ENCODE data around the gene RBFOX2. TPM values are rescaled to one million over a fixed set of nuclear protein-coding genes. Genes with fewer than 3 reads are reported as not detected.

RBFOX2 gene
- total RNA-seq, 1 donor from 2014 or later = 74.4 TPM

DNA sequence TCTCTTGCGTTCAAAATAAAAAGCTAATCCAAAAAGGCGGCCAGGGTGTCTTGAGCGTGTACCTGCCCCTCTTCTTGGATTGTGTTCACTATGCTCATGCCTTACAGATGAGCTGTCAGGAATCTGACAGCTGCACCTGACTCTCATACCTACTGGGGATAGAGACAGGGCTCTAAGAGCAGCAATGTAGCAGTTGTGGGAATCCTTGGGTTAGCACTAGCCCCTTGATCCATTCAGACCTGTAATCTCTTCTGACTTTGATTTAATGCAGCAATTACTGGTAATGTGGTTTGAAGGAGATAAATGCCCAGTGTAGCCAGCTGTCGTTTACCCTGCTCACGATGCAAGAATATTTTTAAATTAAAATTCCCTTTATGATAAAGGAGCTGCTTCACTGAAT lies 165.2 kb downstream of the RBFOX2 start:
- intact Hi-C loops (cut with DNase I) = no loop called here
- ATAC-seq (ENCODE audit: poor library complexity) (peak; percentile 17), DNase-seq (no peak)

DNA sequence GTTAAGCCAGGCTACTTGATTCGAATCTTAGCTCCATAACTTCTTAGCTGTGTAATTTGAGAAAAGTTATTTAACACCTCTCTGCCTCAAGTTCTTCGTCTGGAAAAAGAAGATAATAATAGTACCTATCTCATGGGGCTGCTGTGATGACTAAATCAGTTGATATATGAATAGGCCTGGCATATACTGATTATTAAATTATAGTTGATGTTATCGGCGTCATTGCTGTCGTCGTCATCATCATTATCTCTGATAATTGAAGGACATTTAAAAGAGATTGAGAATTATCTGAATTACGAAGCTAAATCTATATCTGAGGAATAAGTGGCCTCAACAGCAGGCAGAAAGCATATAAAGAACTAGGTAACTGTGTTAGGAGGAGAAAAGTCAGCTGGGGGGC lies 165.9 kb downstream of the RBFOX2 start:
- intact Hi-C loops (cut with DNase I) = no loop called here
- ATAC-seq (ENCODE audit: poor library complexity) (no peak), DNase-seq (no peak)

DNA sequence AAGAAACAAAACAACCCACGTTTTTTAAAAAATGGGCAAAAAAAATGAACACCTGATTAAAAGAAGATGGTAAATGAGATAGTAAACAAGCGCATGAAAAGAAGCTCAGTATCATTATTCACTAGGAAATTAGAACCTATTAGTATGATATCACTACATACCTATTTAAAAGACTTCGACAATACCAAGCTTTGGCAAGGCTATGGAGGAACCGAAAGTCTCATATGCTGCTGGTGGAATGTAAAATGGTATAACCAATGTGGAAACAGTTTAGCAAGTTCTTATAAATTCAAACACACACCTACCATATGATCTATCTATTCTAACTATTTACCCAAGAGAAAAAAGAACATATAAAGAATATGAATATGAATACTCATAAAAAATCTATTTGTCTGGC lies 167.2 kb downstream of the RBFOX2 start:
- no peak for ATAC-seq (ENCODE audit: poor library complexity)
- intact Hi-C loops (cut with DNase I) = no loop called here
- no peak for DNase-seq

DNA sequence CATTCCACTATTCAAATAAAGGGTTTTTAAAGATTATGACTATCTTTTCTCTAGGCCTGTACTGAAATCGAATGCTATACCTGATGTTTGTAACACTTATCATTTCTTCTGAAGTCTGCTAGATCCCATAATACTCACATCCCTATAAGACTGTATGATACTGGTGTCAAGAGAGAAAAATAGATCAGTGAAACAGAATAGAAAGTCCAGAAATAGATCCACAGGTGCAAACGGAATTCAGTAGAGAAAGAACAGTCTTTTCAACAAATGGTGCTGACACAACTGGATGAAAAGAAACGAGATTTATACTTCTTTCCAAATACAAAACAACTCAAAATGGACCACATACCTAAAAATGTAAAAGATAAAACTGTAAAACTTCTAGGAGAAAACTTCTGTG lies 167.8 kb downstream of the RBFOX2 start:
- DNase-seq (no peak), ATAC-seq (ENCODE audit: poor library complexity) (no peak)
- intact Hi-C loops (cut with DNase I) = no loop called here

DNA sequence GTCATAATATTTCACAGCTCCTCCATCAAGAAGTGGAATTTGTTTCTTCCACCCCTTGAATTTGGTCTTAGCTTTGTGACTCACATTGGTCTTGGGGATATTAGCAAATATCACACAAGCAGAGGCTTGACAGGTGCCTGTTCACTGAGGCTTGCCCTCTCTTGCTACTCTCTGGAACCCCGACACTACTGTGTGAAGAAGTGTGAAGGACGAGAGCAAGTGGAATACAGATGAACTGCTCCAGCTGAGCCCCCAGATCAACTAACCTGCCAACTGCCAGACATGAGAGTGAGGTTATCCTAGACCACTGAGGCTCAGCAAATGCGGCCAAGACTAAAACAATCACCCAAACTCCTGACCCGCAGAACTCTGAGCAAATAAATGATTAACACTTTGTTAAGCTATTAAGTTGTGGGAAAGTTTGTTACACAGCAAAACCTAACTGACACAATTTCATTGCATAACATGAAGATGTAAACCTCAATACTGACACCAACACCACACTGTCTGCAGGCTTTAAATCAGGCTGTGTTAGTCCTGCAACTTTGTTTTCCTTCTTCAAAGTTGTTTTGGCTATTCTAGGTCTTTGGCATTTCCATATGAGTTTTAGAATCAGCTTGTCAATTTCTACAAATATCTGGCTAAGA lies 168.4 kb downstream of the RBFOX2 start:
- no peak for DNase-seq

DNA sequence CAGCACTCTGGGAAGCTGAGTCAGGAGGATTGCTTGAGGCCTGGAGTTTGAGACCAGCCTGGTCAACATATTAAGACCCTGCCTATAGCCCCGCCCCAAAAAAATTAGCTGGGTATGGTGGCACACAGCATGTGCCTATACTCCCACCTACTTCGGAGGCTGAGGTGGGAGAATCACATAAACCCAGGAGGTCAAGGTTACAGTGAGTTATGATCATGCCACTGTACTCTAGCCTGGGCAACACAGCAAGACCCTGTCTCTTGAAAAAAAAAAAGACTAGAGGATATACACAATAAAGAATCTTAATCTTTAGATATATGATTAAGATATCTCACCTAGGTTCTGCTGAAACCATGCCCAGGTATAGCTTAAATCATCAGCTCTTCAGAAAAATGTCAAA lies 174.3 kb downstream of the RBFOX2 start:
- ATAC-seq (ENCODE audit: poor library complexity) = no peak
- intact Hi-C loops (cut with DNase I) = no loop called here
- no peak for DNase-seq

More for the DNA sequence above, 168.4 kb downstream of the RBFOX2 start:
- intact Hi-C loops (cut with DNase I) = no loop called here
- no peak for ATAC-seq (ENCODE audit: poor library complexity)

DNA sequence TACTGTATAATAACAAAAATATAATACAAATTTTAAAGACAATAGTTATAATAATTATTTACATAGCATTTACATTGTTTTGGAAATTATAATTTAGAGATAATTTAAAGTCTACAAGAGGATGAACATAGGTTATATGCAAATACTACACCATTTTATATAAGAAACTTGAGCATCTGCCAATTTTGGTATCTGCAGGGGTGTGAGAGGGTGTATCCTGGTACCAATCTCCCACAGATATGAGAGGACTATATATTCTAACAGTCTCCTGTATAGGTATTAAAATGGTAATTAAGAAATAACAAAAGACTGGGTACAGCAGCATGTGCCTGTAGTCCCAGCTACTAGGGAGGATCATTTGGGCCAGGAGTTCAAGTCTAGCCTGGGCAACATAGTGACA lies 176.5 kb downstream of the RBFOX2 start:
- no peak for ATAC-seq (ENCODE audit: poor library complexity)
- no peak for DNase-seq
- intact Hi-C loops (cut with DNase I) = no loop called here

DNA sequence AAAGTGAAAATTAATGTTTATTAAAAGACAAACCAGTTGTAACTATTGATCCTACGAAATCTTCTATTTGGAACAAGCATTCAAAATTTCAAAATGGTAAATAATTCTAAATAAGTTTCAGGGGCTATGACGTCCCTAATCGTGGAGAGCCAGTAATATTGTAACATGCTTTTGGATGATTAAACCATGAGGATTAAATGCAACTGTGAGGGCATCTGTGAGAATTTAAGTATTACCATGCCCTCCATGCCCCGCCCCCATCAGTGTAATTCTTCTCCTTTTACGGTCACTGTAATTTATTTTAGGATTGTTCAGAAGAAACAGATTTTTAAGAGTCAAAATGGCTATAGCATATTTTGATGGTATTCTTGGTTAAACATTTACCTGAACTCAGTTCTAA lies 177.8 kb downstream of the RBFOX2 start:
- ATAC-seq (ENCODE audit: poor library complexity) = no peak
- intact Hi-C loops (cut with DNase I) = no loop called here

DNA sequence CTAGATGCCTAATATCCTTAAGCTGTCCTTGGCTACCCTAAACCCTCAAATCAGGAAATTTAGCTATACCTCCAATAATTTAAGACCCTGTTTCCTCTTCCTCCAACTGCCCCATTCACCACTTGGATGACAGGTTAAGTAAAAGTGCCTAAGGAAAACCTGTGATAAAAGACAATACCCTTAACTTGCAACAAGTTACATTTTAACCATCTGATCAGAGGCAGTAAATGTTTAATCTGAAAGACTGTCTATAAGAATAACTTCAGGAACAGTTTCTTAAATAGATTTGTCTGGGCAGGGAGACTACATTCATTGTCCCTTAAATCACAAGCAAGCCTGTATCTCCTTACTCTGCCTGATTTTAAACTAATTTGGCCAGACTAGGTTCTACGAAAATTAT lies 181.8 kb downstream of the RBFOX2 start:
- intact Hi-C loops (cut with DNase I) = no loop called here
- DNase-seq = no peak
- no peak for ATAC-seq (ENCODE audit: poor library complexity)

More for the DNA sequence above, 177.8 kb downstream of the RBFOX2 start:
- DNase-seq = no peak

DNA sequence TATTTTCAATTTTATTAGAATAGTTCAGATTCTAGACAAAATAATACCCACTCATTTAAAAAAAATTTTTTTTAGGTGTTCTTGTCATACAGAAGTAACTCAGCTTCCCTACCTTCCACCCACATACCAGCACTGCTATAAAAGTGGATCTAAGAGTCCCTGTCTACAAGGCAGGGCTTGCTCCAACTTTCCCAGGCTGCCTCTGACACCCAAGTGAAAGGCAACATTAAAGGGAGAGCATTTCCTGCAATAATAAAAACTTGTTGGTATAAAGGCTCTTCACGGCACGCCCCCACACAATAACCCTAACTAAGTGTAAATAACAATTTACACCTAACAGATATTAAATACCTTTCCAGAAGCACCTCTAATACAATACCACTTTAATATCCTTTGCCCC lies 183.7 kb downstream of the RBFOX2 start:
- ATAC-seq (ENCODE audit: poor library complexity) = no peak
- intact Hi-C loops (cut with DNase I) = loop anchor here (5.0 kb wide), 1 partner anchor 57 kb away; no protein-coding TSS in a partner anchor
- DNase-seq = no peak

DNA sequence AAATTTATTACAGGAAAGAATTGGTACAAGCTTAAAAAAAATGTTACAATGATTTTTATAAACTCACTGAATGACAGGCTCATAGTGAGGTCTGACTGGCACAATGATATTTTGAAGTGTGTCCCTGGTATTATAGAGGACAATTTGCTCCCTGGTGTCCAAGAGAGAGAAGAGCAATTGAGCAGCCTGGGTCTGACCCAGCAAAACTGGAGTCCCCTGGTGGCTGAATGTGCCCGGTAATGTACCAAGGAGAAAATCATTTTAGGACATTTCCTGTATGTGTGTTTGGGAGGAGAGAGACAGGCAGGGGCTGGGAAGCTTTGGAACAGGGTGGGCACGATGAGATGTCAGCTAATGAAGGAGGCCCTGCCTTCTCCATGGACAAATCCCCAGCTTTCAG lies 185.7 kb downstream of the RBFOX2 start:
- no peak for DNase-seq
- peak; percentile 70 for ATAC-seq (ENCODE audit: poor library complexity)
- intact Hi-C loops (cut with DNase I) = loop anchor here (5.0 kb wide), 1 partner anchor 59 kb away; no protein-coding TSS in a partner anchor

DNA sequence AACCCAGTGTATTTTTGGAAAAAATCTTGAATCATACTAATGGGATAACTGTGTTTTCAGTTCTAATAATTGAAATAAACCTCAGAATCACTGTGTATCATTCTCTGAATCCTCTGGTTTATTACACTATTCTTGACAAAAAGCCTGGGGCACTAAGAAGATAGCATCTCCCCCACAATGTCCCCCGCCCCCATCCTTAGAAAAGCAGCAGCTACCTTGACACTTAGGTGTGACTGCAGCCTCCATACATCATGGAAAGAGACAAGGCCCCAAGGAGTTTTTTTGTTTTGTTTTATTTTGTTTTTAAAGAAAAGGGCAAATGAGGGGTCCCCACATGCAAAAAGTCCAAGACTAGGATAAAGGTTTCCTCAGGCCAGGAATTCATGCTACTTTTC lies 186.1 kb downstream of the RBFOX2 start:
- no peak for DNase-seq
- intact Hi-C loops (cut with DNase I) = loop anchor here (5.0 kb wide), 1 partner anchor 60 kb away; no protein-coding TSS in a partner anchor

DNA sequence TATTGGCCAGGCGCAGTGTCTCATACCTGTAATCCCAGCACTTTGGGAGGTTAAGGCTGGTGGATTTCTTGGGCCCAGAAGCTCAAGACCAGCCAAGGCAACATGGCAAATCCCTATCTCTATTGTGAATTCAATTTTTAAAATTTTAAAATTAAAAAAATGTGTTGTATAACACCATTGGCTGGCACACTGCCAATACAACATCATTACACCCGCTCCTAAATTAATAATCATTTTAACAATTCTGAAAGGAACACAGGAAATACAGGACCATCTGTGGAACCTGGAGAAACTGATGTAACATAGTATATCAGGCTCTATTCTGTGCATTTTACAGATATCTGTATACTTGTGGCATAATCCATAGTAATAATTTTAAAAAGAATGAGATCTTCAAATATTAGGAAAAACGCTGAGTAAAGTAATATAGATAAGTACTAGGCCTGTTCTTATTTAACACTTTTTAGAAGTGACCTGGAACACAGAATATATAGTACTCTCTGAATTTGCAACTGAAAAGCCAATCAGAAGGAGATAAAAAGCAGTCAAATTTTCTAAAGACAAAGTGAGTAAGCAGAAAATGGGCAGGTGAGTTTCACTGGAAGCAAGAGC lies 186.6 kb downstream of the RBFOX2 start:
- intact Hi-C loops (cut with DNase I) = loop anchor here (5.0 kb wide), 1 partner anchor 60 kb away; no protein-coding TSS in a partner anchor
- DNase-seq (no peak), ATAC-seq (ENCODE audit: poor library complexity) (no peak)

More for the DNA sequence above, 186.1 kb downstream of the RBFOX2 start:
- no peak for ATAC-seq (ENCODE audit: poor library complexity)

DNA sequence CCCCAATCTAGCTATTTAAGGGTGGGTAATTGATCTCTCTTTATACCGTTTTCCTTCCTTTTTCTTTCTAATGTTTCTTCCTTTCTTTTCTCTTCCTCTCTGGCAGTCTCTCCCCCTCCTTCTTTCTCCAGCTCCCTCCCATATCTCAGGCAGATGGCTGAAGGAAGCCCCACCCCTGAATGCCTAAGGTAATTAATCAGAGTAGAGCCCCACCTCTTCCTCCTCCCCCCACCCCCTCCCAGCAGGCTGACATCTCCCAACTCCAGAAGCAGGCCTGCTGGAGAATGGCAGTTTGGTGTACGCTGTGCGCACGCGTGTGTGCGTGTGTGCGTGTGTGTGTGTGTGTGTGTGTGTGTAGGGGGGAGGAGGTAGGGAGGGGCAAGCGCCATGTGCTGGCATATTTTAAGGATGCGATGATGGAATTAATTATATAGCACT lies 188.3 kb downstream of the RBFOX2 start:
- ATAC-seq (ENCODE audit: poor library complexity) (peak; percentile 69), DNase-seq (peak; percentile 87)
- intact Hi-C loops (cut with DNase I) = loop anchor here (5.0 kb wide), 1 partner anchor 62 kb away; no protein-coding TSS in a partner anchor

DNA sequence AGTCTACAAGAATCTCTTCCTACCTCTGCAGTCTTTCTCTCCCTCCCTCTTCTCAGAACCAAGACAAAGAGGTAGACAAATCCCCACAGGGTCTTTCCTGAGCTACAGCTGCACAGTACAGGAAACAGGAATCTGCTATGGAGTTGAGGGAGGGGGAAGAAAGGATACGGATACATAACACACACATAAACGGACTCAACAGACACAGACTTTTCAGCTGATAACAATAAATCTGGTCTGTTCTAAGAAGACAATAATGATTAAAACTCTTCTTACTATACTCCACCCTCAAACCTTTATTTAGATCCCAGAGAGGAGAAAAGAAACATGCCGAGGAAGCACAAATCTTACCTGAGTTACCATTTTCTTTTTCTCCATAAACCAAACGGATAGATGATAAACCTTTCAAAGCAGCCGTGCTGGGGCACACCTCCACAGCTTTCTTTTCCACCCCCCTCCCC lies 188.8 kb downstream of the RBFOX2 start:
- intact Hi-C loops (cut with DNase I) = loop anchor here (5.0 to 10.0 kb wide), 2 partner anchors 62 to 215 kb away; no protein-coding TSS in a partner anchor
- no peak for DNase-seq
- ATAC-seq (ENCODE audit: poor library complexity) = peak; percentile 13

DNA sequence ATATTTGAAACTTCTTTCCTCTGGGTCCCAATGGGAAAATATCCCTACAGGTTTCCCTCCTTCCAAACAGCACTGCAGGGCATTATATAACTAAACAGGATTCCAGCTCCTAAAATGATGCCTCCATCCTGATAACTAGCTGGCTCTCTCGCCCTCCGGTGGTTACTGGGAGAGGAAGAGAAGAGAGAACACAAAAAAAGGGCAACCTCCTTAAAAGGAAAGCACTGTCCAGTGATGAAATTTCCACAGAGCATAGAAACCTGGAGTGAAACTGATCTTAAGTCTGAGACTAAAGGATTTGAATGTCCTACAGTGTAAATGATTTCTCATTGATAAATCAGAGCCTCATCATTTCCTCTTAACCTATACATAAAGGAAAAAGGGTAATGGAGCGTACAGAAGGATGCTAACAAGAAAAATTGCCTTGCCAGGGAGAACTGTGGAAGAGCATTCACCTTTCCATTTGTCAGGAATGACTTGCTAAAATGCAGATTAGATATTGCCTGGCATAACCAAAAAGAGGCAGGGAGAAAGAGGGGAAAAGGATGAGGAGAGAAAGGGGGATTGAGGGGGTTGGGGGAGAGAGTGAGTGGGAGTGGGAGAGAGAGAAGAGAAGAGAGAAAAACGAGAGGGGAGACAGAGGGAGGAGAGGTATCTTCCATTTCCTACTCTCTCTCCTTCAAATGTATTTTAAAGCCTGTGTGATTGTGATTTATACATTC lies 189.6 kb downstream of the RBFOX2 start:
- intact Hi-C loops (cut with DNase I) = loop anchor here (10.0 kb wide), 1 partner anchor 214 kb away; no protein-coding TSS in a partner anchor
- DNase-seq = no peak
- ATAC-seq (ENCODE audit: poor library complexity) = no peak

DNA sequence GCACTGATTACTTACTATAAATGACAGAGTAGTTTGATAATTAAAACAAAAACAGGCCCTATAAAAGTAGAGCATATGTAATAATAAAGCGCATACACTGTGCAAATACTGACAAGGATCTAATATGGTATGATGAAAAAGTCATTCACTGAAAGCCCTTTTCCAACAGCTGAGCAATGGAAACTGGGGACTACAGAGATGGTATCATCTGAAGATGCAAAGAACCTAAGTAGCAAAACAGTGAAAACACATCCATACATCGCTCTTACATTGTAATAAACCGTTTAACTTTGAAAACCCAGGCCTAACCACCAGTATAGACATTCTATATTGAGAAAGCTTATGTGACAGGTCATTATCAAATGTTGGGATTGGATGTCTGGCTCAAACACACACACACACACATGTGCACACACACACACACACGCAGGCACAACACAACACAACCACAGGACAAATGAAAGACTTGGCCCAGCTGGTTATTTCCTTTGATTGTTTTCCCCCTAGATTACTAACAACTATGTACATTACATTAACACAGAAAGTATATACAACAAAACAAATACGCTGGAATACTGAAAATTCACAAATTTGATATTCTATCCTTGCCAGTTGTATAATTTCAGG lies 191.4 kb downstream of the RBFOX2 start:
- intact Hi-C loops (cut with DNase I) = loop anchor here (10.0 kb wide), 1 partner anchor 212 kb away; no protein-coding TSS in a partner anchor

DNA sequence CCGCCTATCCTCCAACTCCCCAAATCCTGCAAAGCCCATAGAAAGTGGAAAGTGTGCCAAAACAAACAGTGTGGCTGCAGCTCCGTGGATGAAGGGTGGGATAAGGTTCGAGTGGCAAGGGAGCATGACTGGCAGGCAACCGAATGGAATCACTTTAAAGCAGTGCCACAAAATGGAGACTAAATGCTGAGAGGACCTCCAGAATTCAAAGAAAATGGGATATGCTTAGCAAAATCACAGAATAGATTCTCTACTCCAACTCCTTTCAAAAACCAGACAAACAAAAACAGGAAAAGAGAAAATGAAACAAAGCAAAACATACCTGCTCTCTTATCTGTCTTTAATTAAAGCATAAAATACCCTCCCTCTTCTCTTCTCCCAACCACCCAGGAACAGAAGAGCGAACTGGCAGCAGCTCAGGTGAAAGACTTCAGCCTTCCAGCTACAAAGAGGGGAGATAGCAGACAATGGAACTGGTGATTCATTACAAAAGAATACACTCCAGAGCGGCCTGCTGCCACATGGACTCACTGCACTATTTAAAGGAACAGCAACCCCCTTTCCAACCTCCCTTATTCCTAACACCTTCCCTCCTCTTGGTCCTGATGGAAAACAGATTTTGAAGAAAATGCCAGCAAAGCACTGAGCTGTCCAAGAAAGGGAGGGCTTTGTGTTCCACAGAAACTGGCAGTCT lies 192.5 kb downstream of the RBFOX2 start:
- intact Hi-C loops (cut with DNase I) = loop anchor here (10.0 kb wide), 1 partner anchor 211 kb away; no protein-coding TSS in a partner anchor
- ATAC-seq (ENCODE audit: poor library complexity) (peak; percentile 77), DNase-seq (peak; percentile 62)

More for the DNA sequence above, 191.4 kb downstream of the RBFOX2 start:
- ATAC-seq (ENCODE audit: poor library complexity) = no peak
- no peak for DNase-seq
